ENCODE measurements around the gene ARHGEF16.
A peak's percentile ranks its signal among the peaks of the same experiment; 100 is the strongest.

Gene ARHGEF16

GRCh38 chr1:3468236-3469103 lies 14.0 kb downstream of the ARHGEF16 start:
- peaks cover 12% of the 10 kb centered on the region for H3K36me3 ChIP-seq
- TF ChIP-seq CTCF (IDR thresholded peaks at IDR 0.05; ENCODE audit: low read depth, low read length): no peak
- no peak overlapping the region for H3K4me3 ChIP-seq (ENCODE audit: low read depth, low read length)
- no peaks in the 10 kb centered on the region for H3K27me3 ChIP-seq (ENCODE audit: insufficient read depth, low read depth, severe bottlenecking)
- no peak for DNase-seq
- no peak overlapping the region for H3K27ac ChIP-seq
- H3K9me3 ChIP-seq (ENCODE audit: severe bottlenecking): no peaks in the 10 kb centered on the region

- no peak overlapping the region; the same call in 1 of the 2 replicates for H3K27ac ChIP-seq
- TF ChIP-seq CTCF (IDR thresholded peaks at IDR 0.05; ENCODE audit: low read depth, low read length): no peak
- no peak overlapping the region for H3K4me3 ChIP-seq (ENCODE audit: low read depth, low read length)
- H3K9me3 ChIP-seq (ENCODE audit: severe bottlenecking): no peaks in the 10 kb centered on the region
- H3K27me3 ChIP-seq (ENCODE audit: insufficient read depth, low read depth, severe bottlenecking): no peaks in the 10 kb centered on the region
- H3K36me3 ChIP-seq: peaks cover 21% of the 10 kb centered on the region
- DNase-seq: no peak
These were observed 14.8 kb downstream of the ARHGEF16 start for GRCh38 chr1:3469104-3469848.

GRCh38 chr1:3469849-3470649 lies 15.6 kb downstream of the ARHGEF16 start:
- H3K4me3 ChIP-seq (ENCODE audit: low read depth, low read length): no peak overlapping the region
- TF ChIP-seq CTCF (IDR thresholded peaks at IDR 0.05; ENCODE audit: low read depth, low read length): no peak
- no peaks in the 10 kb centered on the region for H3K27me3 ChIP-seq (ENCODE audit: insufficient read depth, low read depth, severe bottlenecking)
- no peaks in the 10 kb centered on the region for H3K9me3 ChIP-seq (ENCODE audit: severe bottlenecking)
- H3K27ac ChIP-seq: peak overlapping the region; percentile 92
- DNase-seq: no peak
- peaks cover 21% of the 10 kb centered on the region for H3K36me3 ChIP-seq

GRCh38 chr1:3470650-3471355 lies 16.3 kb downstream of the ARHGEF16 start:
- H3K4me3 ChIP-seq (ENCODE audit: low read depth, low read length): no peak overlapping the region
- peak overlapping the region; percentile 92 for H3K27ac ChIP-seq
- H3K27me3 ChIP-seq (ENCODE audit: insufficient read depth, low read depth, severe bottlenecking): no peaks in the 10 kb centered on the region
- TF ChIP-seq CTCF (IDR thresholded peaks at IDR 0.05; ENCODE audit: low read depth, low read length): no peak
- H3K9me3 ChIP-seq (ENCODE audit: severe bottlenecking): no peaks in the 10 kb centered on the region
- peaks cover 23% of the 10 kb centered on the region for H3K36me3 ChIP-seq
- DNase-seq: no peak

GRCh38 chr1:3471356-3472087 lies 17.1 kb downstream of the ARHGEF16 start:
- peaks cover 30% of the 10 kb centered on the region for H3K36me3 ChIP-seq
- H3K9me3 ChIP-seq (ENCODE audit: severe bottlenecking): no peaks in the 10 kb centered on the region
- TF ChIP-seq CTCF (IDR thresholded peaks at IDR 0.05; ENCODE audit: low read depth, low read length): peak; percentile 86
- DNase-seq: peak; percentile 92
- H3K27me3 ChIP-seq (ENCODE audit: insufficient read depth, low read depth, severe bottlenecking): no peaks in the 10 kb centered on the region
- H3K4me3 ChIP-seq (ENCODE audit: low read depth, low read length): peak overlapping the region; percentile 20
- peak overlapping the region; percentile 92 for H3K27ac ChIP-seq
